B cell (primary cell): ENCODE data around the gene INKA2. TPM values are rescaled to one million over a fixed set of nuclear protein-coding genes. Genes with fewer than 3 reads are reported as not detected.

Experiments used
- ATAC-seq: fragments of 200-7000 bp; cut with Tn5 transposase; one replicate; pipeline ENCODE4 v1.10.0; 2021; ENCODE audit warnings: low read depth, mild to moderate bottlenecking, moderate number of reproducible peaks, moderate library complexity
- CTCF ChIA-PET: fragments of 350-600 bp; sonication (Branson Sonifier 250); formaldehyde crosslinking; loops from one replicate; lab custom pipeline; 2021; ENCODE audit warnings: antibody characterized with exemption, inconsistent platforms; lab: Charles Lee
- POLR2A ChIA-PET: fragments of 350-600 bp; sonication (Branson Sonifier 250); formaldehyde crosslinking; loops from one replicate; lab custom pipeline; 2021; ENCODE audit warnings: antibody characterized with exemption; lab: Charles Lee
- DNase-seq: peaks from one replicate; pipeline ENCODE4 v3.0.0; 2013
- H2AFZ ChIP-seq: 2 replicates; pipeline ENCODE4 v1.6.1; 2012; ENCODE audit warnings: mild to moderate bottlenecking, low read depth, low read length; ENCODE audit not compliant: insufficient read depth, poor library complexity, severe bottlenecking
- H3K27ac ChIP-seq, 2 donors: 1 replicate in 1 of 2; 2 replicates in 1 of 2; pipeline ENCODE4 v1.5.1; 2012 to 2013; ENCODE audit warnings: low read length in 2 of 2, mild to moderate bottlenecking in 2 of 2, moderate library complexity in 1 of 2
- H3K27me3 ChIP-seq, 4 experiments: fragments of 200-600 bp in 1 of 4; sonication (generic) in 1 of 4; replicated peaks in 1 of 4; 1 replicate in 2 of 4; 2 replicates in 2 of 4; pipeline versions ENCODE4 v1.6.1 to v1.7.0; 2013 to 2016; ENCODE audit warnings: low read length in 3 of 4, mild to moderate bottlenecking in 2 of 4, mixed read lengths in 1 of 4, moderate library complexity in 1 of 4; ENCODE audit not compliant: insufficient read depth in 4 of 4, control insufficient read depth in 3 of 4; ENCODE audit errors: control extremely low read depth in 1 of 4
- H3K36me3 ChIP-seq, 2 experiments: replicated peaks in 1 of 2; 1 replicate in 1 of 2; 2 replicates in 1 of 2; pipeline versions ENCODE4 v1.6.1 to v1.7.1; 2013; ENCODE audit warnings: low read length in 1 of 2; ENCODE audit not compliant: insufficient read depth in 2 of 2, control insufficient read depth in 1 of 2; ENCODE audit errors: control extremely low read depth in 1 of 2, extremely low read depth in 1 of 2
- H3K4me1 ChIP-seq, 2 donors: fragments of 200-600 bp in 1 of 2; sonication (generic) in 1 of 2; 1 replicate in 1 of 2; 2 replicates in 1 of 2; pipeline versions ENCODE4 v1.5.1 to v1.6.1; 2013 to 2017; ENCODE audit warnings: low read length in 2 of 2; ENCODE audit not compliant: control insufficient read depth in 2 of 2, insufficient read depth in 2 of 2
- H3K4me2 ChIP-seq: replicated peaks from 2 replicates; pipeline ENCODE3; 2012; ENCODE audit warnings: mild to moderate bottlenecking, low read depth, low read length; ENCODE audit not compliant: poor library complexity, severe bottlenecking
- H3K4me3 ChIP-seq, 5 experiments: fragments of 200-600 bp in 1 of 5; sonication (generic) in 1 of 5; 1 replicate in 3 of 5; 2 replicates in 2 of 5; pipeline versions ENCODE4 v1.5.1 to v1.7.0; 2011 to 2016; ENCODE audit warnings: low read length in 4 of 5, mild to moderate bottlenecking in 4 of 5, low read depth in 2 of 5, control low read depth in 1 of 5, moderate library complexity in 1 of 5; ENCODE audit not compliant: insufficient read depth in 1 of 5; ENCODE audit errors: control extremely low read depth in 1 of 5, extremely low read depth in 1 of 5
- H3K79me2 ChIP-seq: fragments of 200-600 bp; sonication (generic); one replicate; pipeline ENCODE4 v1.6.0; 2016; ENCODE audit warnings: low read length; ENCODE audit not compliant: control insufficient read depth, insufficient read depth
- H3K9ac ChIP-seq: fragments of 200-600 bp; sonication (generic); 2 replicates; pipeline ENCODE4 v1.6.1; 2017; ENCODE audit warnings: mild to moderate bottlenecking, low read length, moderate library complexity
- H3K9me3 ChIP-seq, 3 donors: one replicate each; pipeline versions ENCODE4 v1.6.1 to v1.7.1; 2013; ENCODE audit warnings: low read length in 2 of 3; ENCODE audit not compliant: control insufficient read depth in 2 of 3, insufficient read depth in 1 of 3; ENCODE audit errors: control extremely low read depth in 1 of 3
- H4K20me1 ChIP-seq: 2 replicates; pipeline ENCODE4 v1.6.0; 2012; ENCODE audit warnings: mild to moderate bottlenecking, low read length; ENCODE audit not compliant: insufficient read depth, control insufficient read depth, poor library complexity, severe bottlenecking
- H3K27ac Mint-ChIP-seq: one replicate; pipeline ENCODE4 v1.8.0; 2021; ENCODE audit warnings: mixed read lengths
- H3K27me3 Mint-ChIP-seq: one replicate; pipeline ENCODE4 v1.8.0; 2021; ENCODE audit warnings: mixed read lengths
- H3K4me1 Mint-ChIP-seq: one replicate; pipeline ENCODE4 v1.8.0; 2021; ENCODE audit warnings: mixed read lengths
- H3K4me3 Mint-ChIP-seq: one replicate; pipeline ENCODE4 v1.8.0; 2021; ENCODE audit warnings: mixed read lengths
- H3K9me3 Mint-ChIP-seq: one replicate; pipeline ENCODE4 v1.8.0; 2022; ENCODE audit warnings: mixed read lengths; ENCODE audit not compliant: insufficient read depth
- EZH2 ChIP-seq: IDR thresholded peaks from 2 replicates; pipeline ENCODE4 v1.6.1; 2012; ENCODE audit warnings: borderline replicate concordance, low read depth, mild to moderate bottlenecking, moderate library complexity, low read length; ENCODE audit not compliant: insufficient read depth, poor library complexity, severe bottlenecking
- WGBS: methylation state at CpG from one replicate; pipeline ENCODE4 v1.1.5; 2013; ENCODE audit warnings: missing lambda C conversion rate; ENCODE audit not compliant: insufficient coverage; 5-methylcytosine and 5-hydroxymethylcytosine counted together
- intact Hi-C: fragments of 100-400 bp; cut with micrococcal nuclease; formaldehyde crosslinking; loops from one replicate; pipeline ENCODE4 v1.10.0; 2022
- polyA plus RNA-seq: library from polyadenylated mRNA; depleted of rRNA; stranded (reverse); fragments of >200 nt; gene quantifications from 2 replicates; pipeline ENCODE4 v1.2.3, GENCODE V29; 2012
- total RNA-seq, 2 donors: library from RNA; stranded (reverse); fragments of 120-200 nt in 1 of 2; gene quantifications; 1 replicate in 1 of 2; 2 replicates in 1 of 2; pipeline versions ENCODE4 v1.2.3 to v1.2.4, GENCODE V29; 2013 to 2022
- TF ChIP-seq, protein P1 (sequence below): fragments of 200-600 bp; IDR thresholded peaks from one replicate; pipeline ENCODE4 v1.8.0; 2022; ENCODE audit warnings: antibody characterized with exemption, mild to moderate bottlenecking

The INKA2 gene
- total and polyA plus RNA-seq, 2 donors (not counting 1 experiment from before 2014, with no cell fraction given), result 0.67 to 6.4 TPM

DNA sequence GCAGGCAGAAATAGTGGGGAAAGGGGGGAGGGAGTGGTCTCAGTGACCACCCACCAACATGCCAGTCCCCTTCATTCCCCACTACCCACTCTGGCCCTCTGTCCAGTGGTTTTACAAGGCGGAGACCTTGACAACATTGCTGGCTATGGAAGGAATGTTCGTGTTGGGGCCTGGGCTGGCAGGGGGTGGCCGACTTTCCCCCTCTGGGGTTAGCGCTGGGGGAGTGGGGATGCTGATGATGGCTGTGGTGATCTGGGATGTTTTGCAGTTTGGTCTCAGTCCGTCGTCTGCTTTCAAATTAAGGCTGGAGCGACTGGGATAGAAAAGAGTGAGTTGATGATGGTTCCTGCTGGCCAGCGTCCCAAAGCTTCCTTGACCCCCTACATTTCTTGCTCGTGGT, 36.8 kb upstream of the INKA2 start:
- no peak for ATAC-seq
- 100% methylated on average over 4 of the region's 9 CpGs for WGBS

DNA sequence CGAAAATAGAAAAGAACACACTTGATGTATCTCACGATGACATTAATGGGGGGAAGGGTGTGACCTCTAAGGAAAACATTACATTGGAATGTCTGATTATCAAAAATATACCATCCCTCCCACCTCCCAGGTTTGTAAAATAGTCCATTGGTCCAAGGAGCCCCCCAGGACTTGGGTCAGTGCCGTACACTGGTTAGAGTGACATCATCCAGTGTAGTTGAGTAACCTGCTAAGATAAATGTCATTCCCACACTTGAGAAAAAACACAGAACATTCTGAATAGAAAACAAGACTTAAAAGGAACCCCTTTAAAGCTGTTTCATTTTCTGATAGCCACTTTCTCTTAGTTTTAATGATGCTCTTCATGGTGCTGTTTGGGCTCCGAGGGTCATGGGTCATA, 31.7 kb upstream of the INKA2 start:
- no peak for TF ChIP-seq EZH2
- TF ChIP-seq, protein P1, sequence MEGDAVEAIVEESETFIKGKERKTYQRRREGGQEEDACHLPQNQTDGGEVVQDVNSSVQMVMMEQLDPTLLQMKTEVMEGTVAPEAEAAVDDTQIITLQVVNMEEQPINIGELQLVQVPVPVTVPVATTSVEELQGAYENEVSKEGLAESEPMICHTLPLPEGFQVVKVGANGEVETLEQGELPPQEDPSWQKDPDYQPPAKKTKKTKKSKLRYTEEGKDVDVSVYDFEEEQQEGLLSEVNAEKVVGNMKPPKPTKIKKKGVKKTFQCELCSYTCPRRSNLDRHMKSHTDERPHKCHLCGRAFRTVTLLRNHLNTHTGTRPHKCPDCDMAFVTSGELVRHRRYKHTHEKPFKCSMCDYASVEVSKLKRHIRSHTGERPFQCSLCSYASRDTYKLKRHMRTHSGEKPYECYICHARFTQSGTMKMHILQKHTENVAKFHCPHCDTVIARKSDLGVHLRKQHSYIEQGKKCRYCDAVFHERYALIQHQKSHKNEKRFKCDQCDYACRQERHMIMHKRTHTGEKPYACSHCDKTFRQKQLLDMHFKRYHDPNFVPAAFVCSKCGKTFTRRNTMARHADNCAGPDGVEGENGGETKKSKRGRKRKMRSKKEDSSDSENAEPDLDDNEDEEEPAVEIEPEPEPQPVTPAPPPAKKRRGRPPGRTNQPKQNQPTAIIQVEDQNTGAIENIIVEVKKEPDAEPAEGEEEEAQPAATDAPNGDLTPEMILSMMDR, result no peak
- Histone ChIP-seq H3K27ac (no peak overlapping the region), H3K36me3 (peaks cover 6 to 28% of the 10 kb centered on the region in 2 experiments), H3K79me2 (no peaks in the 10 kb centered on the region), H3K4me1 (no peaks in the 10 kb centered on the region), H3K4me2 (no peak overlapping the region), H3K9me3 (no peaks in the 10 kb centered on the region), H3K9ac (no peak overlapping the region), H4K20me1 (no peaks in the 10 kb centered on the region), H2AFZ (no peak overlapping the region), H3K4me3 (no peak overlapping the region), H3K27me3 (no peaks in the 10 kb centered on the region)
- ATAC-seq, result no peak
- no peak overlapping the region for H3K4me3 Mint-ChIP-seq
- no CpG with 5 or more reads among the region's 4 CpGs for WGBS
- H3K9me3 Mint-ChIP-seq, result no peaks in the 10 kb centered on the region
- ChIA-PET CTCF (interaction anchor here (0.9 to 1.0 kb wide), 2 partner anchors 56 to 58 kb away, joined by 4 to 8 read pairs; no protein-coding TSS in a partner anchor), POLR2A (no interaction called here)
- H3K27ac Mint-ChIP-seq, result no peak overlapping the region
- no peak for DNase-seq
- intact Hi-C loops, result no loop called here
- H3K4me1 Mint-ChIP-seq, result no peaks in the 10 kb centered on the region
- H3K27me3 Mint-ChIP-seq, result no peaks in the 10 kb centered on the region

More for the DNA sequence above, 36.8 kb upstream of the INKA2 start:
- Histone ChIP-seq H3K4me1 (no peaks in the 10 kb centered on the region), H3K9ac (no peak overlapping the region), H3K27ac (no peak overlapping the region), H3K9me3 (no peaks in the 10 kb centered on the region), H3K36me3 (no peaks in the 10 kb centered on the region), H3K4me3 (no peak overlapping the region), H3K4me2 (no peak overlapping the region), H4K20me1 (no peaks in the 10 kb centered on the region), H3K27me3 (no peaks in the 10 kb centered on the region), H2AFZ (no peak overlapping the region), H3K79me2 (no peaks in the 10 kb centered on the region)
- H3K4me1 Mint-ChIP-seq, result no peaks in the 10 kb centered on the region
- DNase-seq, result no peak
- H3K27me3 Mint-ChIP-seq, result peaks cover 6% of the 10 kb centered on the region
- H3K9me3 Mint-ChIP-seq, result no peaks in the 10 kb centered on the region
- POLR2A ChIA-PET, result no interaction called here
- CTCF ChIA-PET, result no interaction called here
- intact Hi-C loops, result no loop called here
- TF ChIP-seq, protein P1, result no peak
- TF ChIP-seq EZH2, result no peak
- H3K27ac Mint-ChIP-seq, result no peak overlapping the region
- H3K4me3 Mint-ChIP-seq, result no peak overlapping the region
